Hepatocyte (in vitro differentiated cells): ENCODE measurements around the gene GTPBP2. TPM values are rescaled to one million over a fixed set of nuclear protein-coding genes. Genes with fewer than 3 reads are reported as not detected.

Experiments
- DNase-seq: peaks from one replicate; pipeline ENCODE4 v3.0.0-alpha.2; 2016; ENCODE audit warnings: low spot score
- H2AFZ ChIP-seq: fragments of 200-600 bp; sonication (generic); 2 replicates; pipeline ENCODE4 v1.6.0; 2016; ENCODE audit warnings: antibody characterized with exemption, mild to moderate bottlenecking
- H3K27ac ChIP-seq: fragments of 200-600 bp; sonication (generic); 2 replicates; pipeline ENCODE4 v1.5.1; 2016; ENCODE audit warnings: mild to moderate bottlenecking
- H3K27me3 ChIP-seq: fragments of 200-600 bp; sonication (generic); 2 replicates; pipeline ENCODE4 v1.6.1; 2016
- H3K36me3 ChIP-seq: fragments of 200-600 bp; sonication (generic); replicated peaks from 2 replicates; pipeline ENCODE4 v1.5.1; 2016; ENCODE audit warnings: low read depth; ENCODE audit not compliant: insufficient read depth
- H3K4me1 ChIP-seq: fragments of 200-600 bp; sonication (generic); 2 replicates; pipeline ENCODE4 v1.5.1; 2016; ENCODE audit warnings: mild to moderate bottlenecking, moderate library complexity; ENCODE audit not compliant: insufficient read depth
- H3K4me2 ChIP-seq: fragments of 200-600 bp; sonication (generic); 2 replicates; pipeline ENCODE4 v1.6.0; 2016
- H3K4me3 ChIP-seq: fragments of 200-600 bp; sonication (generic); 2 replicates; pipeline ENCODE4 v1.5.1; 2016; ENCODE audit warnings: mild to moderate bottlenecking
- H3K79me2 ChIP-seq: fragments of 200-600 bp; sonication (generic); 2 replicates; pipeline ENCODE4 v1.6.0; 2017; ENCODE audit warnings: mild to moderate bottlenecking
- H3K9me2 ChIP-seq: fragments of 200-600 bp; sonication (generic); replicated peaks from 2 replicates; pipeline ENCODE4 v1.6.0; 2017; ENCODE audit warnings: mild to moderate bottlenecking; ENCODE audit not compliant: insufficient read depth
- H3K9me3 ChIP-seq: fragments of 200-600 bp; sonication (generic); 2 replicates; pipeline ENCODE4 v1.5.1; 2016; ENCODE audit warnings: low read depth, mild to moderate bottlenecking
- H4K20me1 ChIP-seq: fragments of 200-600 bp; sonication (generic); 2 replicates; pipeline ENCODE4 v1.6.0; 2016; ENCODE audit warnings: mild to moderate bottlenecking; ENCODE audit not compliant: insufficient read depth, poor library complexity, severe bottlenecking
- CTCF ChIP-seq: fragments of 200-600 bp; sonication (generic); IDR thresholded peaks from 2 replicates; pipeline ENCODE4 v1.5.1; 2016; ENCODE audit warnings: antibody characterized with exemption, mild to moderate bottlenecking; ENCODE audit not compliant: poor library complexity
- EZH2 ChIP-seq: fragments of 200-600 bp; sonication (generic); IDR thresholded peaks from 2 replicates; pipeline ENCODE4 v1.6.1; 2016; ENCODE audit warnings: antibody characterized with exemption, mild to moderate bottlenecking, borderline replicate concordance
- EZH2phosphoT487 ChIP-seq: fragments of 200-600 bp; sonication (generic); IDR thresholded peaks from one replicate; pipeline ENCODE4 v1.6.1; 2018; ENCODE audit warnings: antibody characterized with exemption, mild to moderate bottlenecking, low read depth, moderate library complexity; ENCODE audit not compliant: unreplicated experiment, severe bottlenecking
- WGBS: methylation state at CpG from one replicate; pipeline ENCODE4 v1.1.6; 2016; ENCODE audit warnings: low lambda C conversion rate; ENCODE audit errors: missing lambda C conversion rate; 5-methylcytosine and 5-hydroxymethylcytosine counted together
- polyA plus RNA-seq: library from polyadenylated mRNA; unstranded; fragments of >200 nt; fragmentation: Nextera tagmentation; extraction: Ambion mirVana; gene quantifications from 2 replicates; pipeline ENCODE4 v1.2.1, GENCODE V29; 2016
- total RNA-seq: library from RNA; depleted of rRNA; stranded (reverse); fragments of >200 nt; gene quantifications from 2 replicates; pipeline ENCODE4 v1.2.3, GENCODE V29; 2014

The GTPBP2 gene
- total and polyA plus RNA-seq, 2 experiments from 2014 or later, result 21.9 to 59.5 TPM

DNA sequence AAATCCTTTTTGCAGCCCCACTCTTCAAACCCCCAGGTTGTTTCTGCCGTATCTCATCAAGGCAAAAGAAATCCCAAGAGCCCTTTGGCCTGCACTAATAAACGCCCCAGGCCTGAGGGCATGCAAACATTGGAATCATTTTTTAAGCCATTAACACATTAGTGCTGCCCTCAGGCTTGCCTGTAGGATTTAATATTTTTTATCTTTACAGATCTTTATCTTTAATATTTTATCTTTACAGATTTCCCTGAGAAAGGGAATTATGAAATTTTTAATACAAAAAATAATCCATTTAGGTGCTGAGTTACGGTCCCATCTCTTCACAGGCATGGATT, 14.7 kb downstream of the GTPBP2 start:
- Histone ChIP-seq H3K4me1 (no peaks in the 10 kb centered on the region), H4K20me1 (no peaks in the 10 kb centered on the region), H3K36me3 (no peaks in the 10 kb centered on the region), H3K9me3 (no peaks in the 10 kb centered on the region), H3K9me2 (no peaks in the 10 kb centered on the region), H3K27ac (no peak overlapping the region), H2AFZ (no peak overlapping the region), H3K4me3 (no peak overlapping the region), H3K4me2 (no peak overlapping the region), H3K27me3 (no peaks in the 10 kb centered on the region), H3K79me2 (no peaks in the 10 kb centered on the region)
- WGBS, result 75% methylated on average over 3 of the region's 3 CpGs
- TF ChIP-seq CTCF, result no peak
- TF ChIP-seq EZH2, result no peak
- TF ChIP-seq EZH2phosphoT487, result no peak
- DNase-seq, result no peak

DNA sequence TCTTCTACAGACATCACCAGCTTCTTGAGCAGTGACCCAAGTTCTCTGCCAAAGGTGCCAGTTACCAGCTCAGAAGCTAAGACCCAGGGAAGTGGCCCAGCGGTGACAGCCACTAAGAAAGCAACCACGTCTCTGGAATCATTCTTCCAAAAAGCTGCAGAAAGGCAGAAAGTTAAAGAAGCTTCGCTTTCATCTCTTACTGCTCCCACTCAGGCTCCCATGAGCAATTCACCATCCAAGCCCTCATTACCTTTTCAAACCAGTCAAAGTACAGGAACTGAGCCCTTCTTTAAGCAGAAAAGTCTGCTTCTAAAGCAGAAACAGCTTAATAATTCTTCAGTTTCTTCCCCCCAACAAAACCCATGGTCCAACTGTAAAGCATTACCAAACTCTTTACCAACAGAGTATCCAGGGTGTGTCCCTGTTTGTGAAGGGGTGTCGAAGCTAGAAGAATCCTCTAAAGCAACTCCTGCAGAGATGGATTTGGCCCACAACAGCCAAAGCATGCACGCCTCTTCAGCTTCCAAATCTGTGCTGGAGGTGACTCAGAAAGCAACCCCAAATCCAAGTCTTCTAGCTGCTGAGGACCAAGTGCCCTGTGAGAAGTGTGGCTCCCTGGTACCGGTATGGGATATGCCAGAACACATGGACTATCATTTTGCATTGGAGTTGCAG, 15.2 kb downstream of the GTPBP2 start:
- no peaks in the 10 kb centered on the region for H3K36me3 ChIP-seq
- H3K79me2 ChIP-seq, result no peaks in the 10 kb centered on the region
- no peaks in the 10 kb centered on the region for H3K9me2 ChIP-seq
- H2AFZ ChIP-seq, result no peak overlapping the region
- H3K27ac ChIP-seq, result no peak overlapping the region
- TF ChIP-seq EZH2phosphoT487, result no peak
- no peak for TF ChIP-seq EZH2
- TF ChIP-seq CTCF, result no peak
- H3K27me3 ChIP-seq, result no peaks in the 10 kb centered on the region
- no peaks in the 10 kb centered on the region for H3K4me1 ChIP-seq
- no peak overlapping the region for H3K4me3 ChIP-seq
- WGBS, result 97% methylated on average over 6 of the region's 6 CpGs
- no peak overlapping the region for H3K4me2 ChIP-seq
- H3K9me3 ChIP-seq, result no peaks in the 10 kb centered on the region
- DNase-seq, result no peak
- no peaks in the 10 kb centered on the region for H4K20me1 ChIP-seq

DNA sequence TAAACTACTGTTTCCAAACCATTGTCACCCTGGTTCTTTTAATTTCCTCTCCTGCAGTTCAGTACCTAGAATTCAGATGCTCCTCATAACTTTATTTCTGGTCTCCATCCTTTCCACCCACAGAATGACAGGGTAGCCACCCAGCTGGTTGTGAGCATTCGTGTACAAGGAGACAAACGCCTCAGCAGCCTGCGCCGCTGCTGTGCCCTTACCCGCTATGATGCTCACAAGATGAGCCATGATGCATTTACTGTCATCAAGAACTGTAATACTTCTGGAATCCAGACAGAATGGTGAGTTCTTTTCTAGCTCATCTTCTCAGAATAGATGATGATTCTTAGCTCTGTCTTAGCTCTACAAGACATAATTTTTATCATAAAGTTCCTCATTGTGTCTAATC, 18.6 kb downstream of the GTPBP2 start:
- Histone ChIP-seq H3K27ac (no peak overlapping the region), H3K4me3 (no peak overlapping the region), H3K79me2 (no peaks in the 10 kb centered on the region), H3K27me3 (no peaks in the 10 kb centered on the region), H3K9me2 (no peaks in the 10 kb centered on the region), H3K4me2 (no peak overlapping the region), H3K4me1 (no peaks in the 10 kb centered on the region), H3K9me3 (no peaks in the 10 kb centered on the region), H2AFZ (no peak overlapping the region), H4K20me1 (no peaks in the 10 kb centered on the region), H3K36me3 (no peaks in the 10 kb centered on the region)
- DNase-seq, result no peak
- TF ChIP-seq CTCF (no peak), EZH2phosphoT487 (no peak), EZH2 (no peak)
- WGBS, result 95% methylated on average over 5 of the region's 5 CpGs
